H1 (cell line): ENCODE data around the gene STAM. TPM values are rescaled to one million over a fixed set of nuclear protein-coding genes. Genes with fewer than 3 reads are reported as not detected.
A peak's percentile ranks its signal among the peaks of the same experiment; 100 is the strongest.

ENCODE experiments used
- CTCF ChIA-PET: fragments of 300-600 bp; sonication (Branson Sonifier 250); formaldehyde crosslinking; loops from one replicate; lab custom pipeline; 2021; ENCODE audit not compliant: partially characterized antibody; lab: Charles Lee
- POLR2A ChIA-PET: fragments of 300-600 bp; sonication (Branson Sonifier 250); formaldehyde crosslinking; loops from one replicate; lab custom pipeline; 2021; ENCODE audit warnings: inconsistent platforms; ENCODE audit not compliant: partially characterized antibody; lab: Charles Lee
- DNase-seq, 2 experiments: peaks; one replicate each; pipeline versions ENCODE4 v3.0.0 to v3.0.0-alpha.2; 2010 to 2022; ENCODE audit warnings: low spot score in 2 of 2, low read depth in 1 of 2, mixed read lengths in 1 of 2
- FAIRE-seq: peaks from 2 replicates; lab custom pipeline; 2011; peaks lifted over from hg19 to GRCh38; lab: Jason Lieb, UNC
- H2AFZ ChIP-seq: 2 replicates; pipeline ENCODE4 v1.8.1; 2012; ENCODE audit warnings: low read length, inconsistent platforms
- H2AK5ac ChIP-seq: 2 replicates; pipeline ENCODE4 v1.6.1; 2013; ENCODE audit warnings: low read depth, low read length
- H2BK120ac ChIP-seq: replicated peaks from 2 replicates; pipeline ENCODE3; 2013; ENCODE audit warnings: low read depth, low read length, inconsistent platforms
- H2BK12ac ChIP-seq: 2 replicates; pipeline ENCODE4 v1.6.1; 2013; ENCODE audit warnings: low read depth, low read length
- H2BK15ac ChIP-seq: 2 replicates; pipeline ENCODE4 v1.6.1; 2013; ENCODE audit warnings: low read length
- H2BK20ac ChIP-seq: 2 replicates; pipeline ENCODE4 v1.6.1; 2013; ENCODE audit warnings: low read length
- H2BK5ac ChIP-seq: 2 replicates; pipeline ENCODE4 v1.6.1; 2013; ENCODE audit warnings: low read depth, low read length
- H3K14ac ChIP-seq: 2 replicates; pipeline ENCODE4 v1.6.1; 2013; ENCODE audit warnings: inconsistent platforms; ENCODE audit not compliant: insufficient read length
- H3K18ac ChIP-seq: 2 replicates; pipeline ENCODE4 v1.6.1; 2013; ENCODE audit warnings: low read length; ENCODE audit errors: extremely low read depth
- H3K23ac ChIP-seq: 2 replicates; pipeline ENCODE4 v1.6.1; 2013; ENCODE audit warnings: inconsistent platforms; ENCODE audit not compliant: insufficient read length
- H3K23me2 ChIP-seq: 2 replicates; pipeline ENCODE4 v1.6.1; 2013; ENCODE audit warnings: low read depth, low read length
- H3K27ac ChIP-seq: 2 replicates; pipeline ENCODE4 v1.6.1; 2011; ENCODE audit warnings: low read depth, low read length, inconsistent platforms
- H3K27me3 ChIP-seq, 4 experiments: replicated peaks in 1 of 4; 1 replicate in 1 of 4; 2 replicates in 3 of 4; pipeline versions ENCODE4 v1.6.1 to v1.8.1; 2011 to 2013; ENCODE audit warnings: low read length in 3 of 4, mild to moderate bottlenecking in 3 of 4, inconsistent platforms in 2 of 4, mixed read lengths in 2 of 4, moderate library complexity in 1 of 4; ENCODE audit not compliant: control insufficient read depth in 3 of 4, insufficient read depth in 3 of 4; ENCODE audit errors: extremely low read depth in 1 of 4
- H3K36me3 ChIP-seq, 4 experiments: 2 replicates each; pipeline versions ENCODE4 v1.6.1 to v1.8.1; 2011 to 2013; ENCODE audit warnings: mild to moderate bottlenecking in 4 of 4, low read length in 3 of 4, moderate library complexity in 2 of 4, control low read depth in 1 of 4, inconsistent platforms in 1 of 4; ENCODE audit not compliant: insufficient read depth in 4 of 4, control insufficient read depth in 2 of 4
- H3K4ac ChIP-seq: replicated peaks from 2 replicates; pipeline ENCODE3; 2013; ENCODE audit warnings: low read length, low read depth, mixed read lengths, inconsistent platforms; ENCODE audit not compliant: insufficient read length
- H3K4me1 ChIP-seq, 4 experiments: replicated peaks in 1 of 4; 1 replicate in 1 of 4; 2 replicates in 3 of 4; pipeline versions ENCODE4 v1.6.1 to v1.8.1; 2011 to 2013; ENCODE audit warnings: low read length in 3 of 4, inconsistent platforms in 2 of 4, mixed read lengths in 1 of 4; ENCODE audit not compliant: insufficient read depth in 4 of 4, control insufficient read depth in 3 of 4
- H3K4me2 ChIP-seq, 2 experiments: 2 replicates each; pipeline versions ENCODE4 v1.6.1 to v1.8.1; 2011 to 2013; ENCODE audit warnings: low read depth in 2 of 2, low read length in 2 of 2, control low read depth in 1 of 2, inconsistent platforms in 1 of 2, mild to moderate bottlenecking in 1 of 2; ENCODE audit not compliant: insufficient read depth in 1 of 2
- H3K4me3 ChIP-seq, 4 experiments: fragments of 200-600, 300-600 bp in 1 of 4; sonication (generic), shearing (Covaris generic), sonication (Bioruptor Twin) in 1 of 4; 2 replicates each; pipeline versions ENCODE4 v1.5.1 to v1.8.1; 2011 to 2016; ENCODE audit warnings: low read length in 4 of 4, low read depth in 3 of 4, control low read depth in 2 of 4, inconsistent platforms in 2 of 4, mild to moderate bottlenecking in 2 of 4, mixed read lengths in 1 of 4, moderate library complexity in 1 of 4; ENCODE audit not compliant: insufficient read depth in 2 of 4; ENCODE audit errors: extremely low read depth in 1 of 4
- H3K56ac ChIP-seq: replicated peaks from 2 replicates; pipeline ENCODE3; 2013; ENCODE audit warnings: low read depth, mild to moderate bottlenecking, mixed read lengths, low read length, inconsistent platforms; ENCODE audit not compliant: insufficient read length
- H3K79me1 ChIP-seq: 2 replicates; pipeline ENCODE4 v1.6.1; 2013; ENCODE audit warnings: low read depth, low read length, control low read depth
- H3K79me2 ChIP-seq, 2 experiments: 2 replicates each; pipeline versions ENCODE4 v1.6.1 to v1.8.1; 2012 to 2013; ENCODE audit warnings: low read length in 2 of 2, mild to moderate bottlenecking in 2 of 2, inconsistent platforms in 1 of 2; ENCODE audit not compliant: insufficient read depth in 2 of 2, control insufficient read depth in 1 of 2
- H3K9ac ChIP-seq, 4 experiments: replicated peaks in 1 of 4; 1 replicate in 1 of 4; 2 replicates in 3 of 4; pipeline versions ENCODE4 v1.6.1 to v1.8.1; 2011 to 2013; ENCODE audit warnings: low read depth in 3 of 4, low read length in 3 of 4, control low read depth in 2 of 4, mild to moderate bottlenecking in 2 of 4, moderate library complexity in 2 of 4, inconsistent platforms in 1 of 4; ENCODE audit errors: extremely low read depth in 1 of 4
- H3K9me3 ChIP-seq, 2 experiments: 2 replicates each; pipeline versions ENCODE4 v1.6.1 to v1.8.1; 2012 to 2013; ENCODE audit warnings: mild to moderate bottlenecking in 2 of 2, moderate library complexity in 2 of 2, control low read depth in 1 of 2, inconsistent platforms in 1 of 2, low read depth in 1 of 2, low read length in 1 of 2, mixed read lengths in 1 of 2; ENCODE audit not compliant: insufficient read depth in 2 of 2
- H4K20me1 ChIP-seq, 2 experiments: replicated peaks in 1 of 2; 2 replicates each; pipeline versions ENCODE3 to v1.8.1; 2011 to 2013; ENCODE audit warnings: inconsistent platforms in 2 of 2, low read length in 2 of 2, mild to moderate bottlenecking in 1 of 2; ENCODE audit not compliant: insufficient read depth in 2 of 2, control insufficient read depth in 1 of 2
- H4K5ac ChIP-seq: 2 replicates; pipeline ENCODE4 v1.6.1; 2013; ENCODE audit warnings: low read length, low read depth, mixed read lengths, inconsistent platforms; ENCODE audit not compliant: insufficient read length
- H4K8ac ChIP-seq: 2 replicates; pipeline ENCODE4 v1.8.0; 2013; ENCODE audit warnings: mild to moderate bottlenecking, moderate library complexity, low read length, inconsistent platforms; ENCODE audit not compliant: insufficient read depth; ENCODE audit errors: extremely low read depth
- H4K91ac ChIP-seq: replicated peaks from 2 replicates; pipeline ENCODE3; 2013; ENCODE audit warnings: low read length, mixed read lengths, inconsistent platforms; ENCODE audit not compliant: insufficient read length
- BRCA1 ChIP-seq: IDR thresholded peaks from 2 replicates; pipeline ENCODE4 v1.6.1; 2012; ENCODE audit warnings: low read depth, low read length, improper control_type of control experiment
- RBBP5 ChIP-seq: IDR thresholded peaks from 2 replicates; pipeline ENCODE4 v1.7.1; 2012; ENCODE audit warnings: low read depth, mild to moderate bottlenecking, inconsistent platforms, low read length, moderate library complexity, borderline replicate concordance
- TAF1 ChIP-seq: IDR thresholded peaks from 2 replicates; pipeline ENCODE4 v1.6.1; 2011; ENCODE audit warnings: mild to moderate bottlenecking, low read depth, low read length
- WGBS, 2 experiments: shearing (Covaris generic) in 1 of 2; methylation state at CpG; one replicate each; pipeline versions ENCODE4 v1.1.6 to v1.1.7; 2013 to 2015; ENCODE audit warnings: low lambda C conversion rate in 2 of 2, mixed read lengths in 2 of 2, inconsistent platforms in 1 of 2, low coverage in 1 of 2, missing lambda C conversion rate in 1 of 2; ENCODE audit not compliant: insufficient replicate concordance in 2 of 2, insufficient coverage in 1 of 2, insufficient read length in 1 of 2; ENCODE audit errors: extremely low coverage in 1 of 2, missing lambda C conversion rate in 1 of 2; 5-methylcytosine and 5-hydroxymethylcytosine counted together
- polyA plus RNA-seq, 7 experiments: library from polyadenylated mRNA; depleted of rRNA in 3 of 7; stranded (reverse) in 5 of 7; unstranded in 2 of 7; fragments of >200 nt in 5 of 7; fragments of 200-250 nt in 2 of 7; gene quantifications; 1 replicate in 5 of 7; 2 replicates in 1 of 7; 4 replicates in 1 of 7; pipeline versions ENCODE4 v1.2.1 to v1.2.3, GENCODE V29; 2011 to 2013; ENCODE audit warnings: missing spikeins in 2 of 7, mixed read lengths in 2 of 7
- total RNA-seq: library from RNA; stranded (reverse); fragmentation: NEBNext Ultra II Directional; extraction: Animal tissue kit (Norgen Biotek cat#: 25700); gene quantifications from 2 replicates; pipeline ENCODE4 v1.2.1, GENCODE V29; 2021
- TF ChIP-seq, protein P1 (sequence below): IDR thresholded peaks from 2 replicates; pipeline ENCODE4 v1.6.1; 2012; ENCODE audit warnings: low read length, inconsistent platforms

STAM gene
- total and polyA plus RNA-seq, 2 of the 8 experiments (the other 6 are each of a cell fraction or from before 2014, with no cell fraction given): 22.0 to 27.8 TPM

DNA sequence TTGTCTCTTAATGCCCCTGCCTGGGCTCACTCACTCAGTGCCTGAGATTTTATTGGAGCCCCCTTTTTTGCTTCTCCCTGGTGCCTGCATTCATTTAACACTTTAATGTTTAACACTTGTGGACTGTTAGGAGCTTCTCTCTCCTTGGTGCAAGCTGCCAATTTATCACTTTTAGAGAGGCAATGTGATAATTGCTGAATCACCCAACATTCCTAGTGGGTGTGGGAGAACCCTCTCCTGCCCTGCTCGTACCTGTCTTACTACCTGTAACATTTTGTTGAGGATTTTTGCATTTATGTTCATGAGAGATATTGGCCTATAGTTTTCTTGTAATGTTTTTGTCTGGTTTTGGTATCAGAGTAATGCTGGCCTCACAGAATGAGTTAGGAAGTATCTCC lies 13.2 kb downstream of the STAM start:
- H2BK15ac ChIP-seq: no peak overlapping the region
- no peak overlapping the region for H3K18ac ChIP-seq
- no peaks in the 10 kb centered on the region; the same call in none of the 2 replicates for H3K79me1 ChIP-seq
- no peak overlapping the region for H3K56ac ChIP-seq
- no peak overlapping the region for H3K4ac ChIP-seq
- peak overlapping the region; percentile 7; the same call in 1 of the 2 replicates for H2BK5ac ChIP-seq
- no peak overlapping the region for H2AK5ac ChIP-seq
- H3K9me3 ChIP-seq: peaks cover 7 to 20% of the 10 kb centered on the region in 2 experiments; a peak in 3 of 4 replicates
- no peaks in the 10 kb centered on the region for H3K27me3 ChIP-seq
- ChIA-PET POLR2A (interaction anchor here (3.6 kb wide), 1 partner anchor 13 kb away, joined by 16 read pairs; the partner anchor contains the start of gene STAM), CTCF (interaction anchor here (2.2 kb wide), 1 partner anchor 9 kb away, joined by 7 read pairs; no protein-coding TSS in a partner anchor)
- H3K27ac ChIP-seq: no peak overlapping the region
- H3K9ac ChIP-seq: no peak overlapping the region
- H4K5ac ChIP-seq: no peak overlapping the region
- H3K23ac ChIP-seq: no peak overlapping the region
- H4K91ac ChIP-seq: no peak overlapping the region
- peaks cover 0 to 2% of the 10 kb centered on the region in 2 experiments for H4K20me1 ChIP-seq
- no peak overlapping the region for H4K8ac ChIP-seq
- H2AFZ ChIP-seq: no peak overlapping the region
- DNase-seq (no peak), FAIRE-seq (no peak)
- H2BK12ac ChIP-seq: no peak overlapping the region
- H3K4me2 ChIP-seq: no peak overlapping the region
- H3K23me2 ChIP-seq: no peaks in the 10 kb centered on the region
- H3K79me2 ChIP-seq: peaks cover 13 to 88% of the 10 kb centered on the region in 2 experiments
- 72% methylated on average over 1 of the region's 1 CpG; no CpG with 5 or more reads in 1 of the 2 experiments for WGBS, 2 experiments
- H3K36me3 ChIP-seq: peaks cover 0 to 19% (median 6%) of the 10 kb centered on the region in 4 experiments; a peak in 3 of 8 replicates
- H3K4me3 ChIP-seq: no peak overlapping the region
- no peak overlapping the region for H2BK120ac ChIP-seq
- H3K14ac ChIP-seq: no peak overlapping the region
- H3K4me1 ChIP-seq: peaks cover 0 to 7% (median 0%) of the 10 kb centered on the region in 4 experiments; a peak in 1 of 7 replicates
- H2BK20ac ChIP-seq: no peak overlapping the region; the same call in 1 of the 2 replicates
- TF ChIP-seq, protein P1, sequence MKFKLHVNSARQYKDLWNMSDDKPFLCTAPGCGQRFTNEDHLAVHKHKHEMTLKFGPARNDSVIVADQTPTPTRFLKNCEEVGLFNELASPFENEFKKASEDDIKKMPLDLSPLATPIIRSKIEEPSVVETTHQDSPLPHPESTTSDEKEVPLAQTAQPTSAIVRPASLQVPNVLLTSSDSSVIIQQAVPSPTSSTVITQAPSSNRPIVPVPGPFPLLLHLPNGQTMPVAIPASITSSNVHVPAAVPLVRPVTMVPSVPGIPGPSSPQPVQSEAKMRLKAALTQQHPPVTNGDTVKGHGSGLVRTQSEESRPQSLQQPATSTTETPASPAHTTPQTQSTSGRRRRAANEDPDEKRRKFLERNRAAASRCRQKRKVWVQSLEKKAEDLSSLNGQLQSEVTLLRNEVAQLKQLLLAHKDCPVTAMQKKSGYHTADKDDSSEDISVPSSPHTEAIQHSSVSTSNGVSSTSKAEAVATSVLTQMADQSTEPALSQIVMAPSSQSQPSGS: no peak
- no peak for TF ChIP-seq RBBP5
- TF ChIP-seq BRCA1: no peak
- TF ChIP-seq TAF1: no peak
